Peyer's patch (tissue), 4 donors: ENCODE results near the gene FBXO28. TPM values are rescaled to one million over a fixed set of nuclear protein-coding genes. Genes with fewer than 3 reads are reported as not detected.

Source experiments
- DNase-seq, 3 donors: peaks; one replicate each; pipeline ENCODE4 v3.0.0-alpha.2; 2017 to 2019
- H3K27ac ChIP-seq, 4 donors: fragments of 200-600 bp; sonication (generic); one replicate each; pipeline ENCODE4 v1.5.1; 2016 to 2019
- H3K27me3 ChIP-seq, 2 donors: fragments of 200-600 bp; sonication (generic); one replicate each; pipeline ENCODE4 v1.5.1; 2019
- H3K36me3 ChIP-seq, 3 donors: fragments of 200-600 bp; sonication (generic); one replicate each; pipeline ENCODE4 v1.5.1; 2016 to 2019
- H3K4me1 ChIP-seq, 4 donors: fragments of 200-600 bp; sonication (generic); one replicate each; pipeline ENCODE4 v1.5.1; 2016 to 2019
- H3K4me3 ChIP-seq, 4 donors: fragments of 200-600 bp; sonication (generic); 1 replicate in 3 of 4; 2 replicates in 1 of 4; pipeline ENCODE4 v1.5.1; 2016 to 2019; ENCODE audit warnings: mild to moderate bottlenecking in 1 of 4
- H3K9me3 ChIP-seq, 4 donors: fragments of 200-600 bp; sonication (generic); one replicate each; pipeline ENCODE4 v1.5.1; 2016 to 2019; ENCODE audit warnings: mild to moderate bottlenecking in 1 of 4
- CTCF ChIP-seq, 6 experiments: fragments of 450-650 bp in 4 of 6; fragments of 200-600 bp in 2 of 6; sonication (generic) in 1 of 6; IDR thresholded peaks; one replicate each; pipeline ENCODE4 v1.5.1; 2017 to 2019; ENCODE audit warnings: antibody characterized with exemption in 6 of 6, mild to moderate bottlenecking in 3 of 6, moderate library complexity in 1 of 6
- POLR2A ChIP-seq, 2 donors: fragments of 450-650 bp; IDR thresholded peaks; one replicate each; pipeline ENCODE4 v1.5.1; 2017; ENCODE audit warnings: antibody characterized with exemption in 2 of 2, mild to moderate bottlenecking in 2 of 2, moderate library complexity in 2 of 2
- total RNA-seq, 4 donors: library from RNA; depleted of rRNA; stranded (reverse); fragments of >200 nt; gene quantifications; one replicate each; pipeline ENCODE4 v1.1.0, GENCODE V29; 2016

Gene FBXO28
- total RNA-seq, 4 donors from 2014 or later = 20.5 to 34.0 (median 28.5) TPM

GRCh38 chr1:224157316-224157715 lies 43.4 kb downstream of the FBXO28 start:
- H3K27ac ChIP-seq = no peak overlapping the region
- H3K36me3 ChIP-seq = peaks cover 0 to 82% (median 7%) of the 10 kb centered on the region in 3 donors
- H3K4me1 ChIP-seq = no peaks in the 10 kb centered on the region
- H3K9me3 ChIP-seq = no peaks in the 10 kb centered on the region
- no peaks in the 10 kb centered on the region for H3K27me3 ChIP-seq
- H3K4me3 ChIP-seq = no peak overlapping the region
- TF ChIP-seq POLR2A (IDR thresholded peaks at IDR 0.05) = no peak
- TF ChIP-seq CTCF (IDR thresholded peaks at IDR 0.05) = no peak
- no peak for DNase-seq

GRCh38 chr1:224159541-224159940 lies 45.6 kb downstream of the FBXO28 start:
- Histone ChIP-seq H3K27me3 (no peaks in the 10 kb centered on the region), H3K9me3 (no peaks in the 10 kb centered on the region), H3K4me1 (no peaks in the 10 kb centered on the region), H3K4me3 (no peak overlapping the region), H3K36me3 (peaks cover 0 to 67% (median 7%) of the 10 kb centered on the region in 3 donors), H3K27ac (no peak overlapping the region)
- TF ChIP-seq CTCF (IDR thresholded peaks at IDR 0.05) = no peak
- TF ChIP-seq POLR2A (IDR thresholded peaks at IDR 0.05) = no peak
- DNase-seq = no peak

GRCh38 chr1:224160171-224160682 lies 46.3 kb downstream of the FBXO28 start:
- Histone ChIP-seq H3K27me3 (no peaks in the 10 kb centered on the region), H3K4me3 (no peak overlapping the region), H3K4me1 (no peaks in the 10 kb centered on the region), H3K9me3 (no peaks in the 10 kb centered on the region), H3K36me3 (peaks cover 0 to 64% (median 7%) of the 10 kb centered on the region in 3 donors), H3K27ac (no peak overlapping the region)
- TF ChIP-seq CTCF (IDR thresholded peaks at IDR 0.05) = no peak
- no peak for TF ChIP-seq POLR2A (IDR thresholded peaks at IDR 0.05)
- no peak for DNase-seq

GRCh38 chr1:224162768-224163167 lies 48.9 kb downstream of the FBXO28 start:
- TF ChIP-seq POLR2A (IDR thresholded peaks at IDR 0.05) (no peak), CTCF (IDR thresholded peaks at IDR 0.05) (no peak)
- no peak for DNase-seq

GRCh38 chr1:224163311-224163710 lies 49.4 kb downstream of the FBXO28 start:
- Histone ChIP-seq H3K4me1 (no peaks in the 10 kb centered on the region), H3K9me3 (no peaks in the 10 kb centered on the region), H3K4me3 (no peak overlapping the region), H3K27me3 (no peaks in the 10 kb centered on the region), H3K36me3 (peaks cover 0 to 37% (median 7%) of the 10 kb centered on the region in 3 donors), H3K27ac (no peak overlapping the region)
- no peak for DNase-seq
- no peak for TF ChIP-seq POLR2A (IDR thresholded peaks at IDR 0.05)
- TF ChIP-seq CTCF (IDR thresholded peaks at IDR 0.05) = no peak

More at GRCh38 chr1:224162768-224163167, 48.9 kb downstream of the FBXO28 start:
- Histone ChIP-seq H3K27ac (no peak overlapping the region), H3K4me1 (no peaks in the 10 kb centered on the region), H3K4me3 (no peak overlapping the region), H3K27me3 (no peaks in the 10 kb centered on the region), H3K9me3 (no peaks in the 10 kb centered on the region), H3K36me3 (peaks cover 0 to 43% (median 7%) of the 10 kb centered on the region in 3 donors)
